ENCODE data around the gene INPP5D. TPM values are rescaled to one million over a fixed set of nuclear protein-coding genes. Genes with fewer than 3 reads are reported as not detected.

Gene INPP5D
- total RNA-seq, 4 donors from 2014 or later, result 8.0 to 12.5 (median 11.9) TPM

DNA sequence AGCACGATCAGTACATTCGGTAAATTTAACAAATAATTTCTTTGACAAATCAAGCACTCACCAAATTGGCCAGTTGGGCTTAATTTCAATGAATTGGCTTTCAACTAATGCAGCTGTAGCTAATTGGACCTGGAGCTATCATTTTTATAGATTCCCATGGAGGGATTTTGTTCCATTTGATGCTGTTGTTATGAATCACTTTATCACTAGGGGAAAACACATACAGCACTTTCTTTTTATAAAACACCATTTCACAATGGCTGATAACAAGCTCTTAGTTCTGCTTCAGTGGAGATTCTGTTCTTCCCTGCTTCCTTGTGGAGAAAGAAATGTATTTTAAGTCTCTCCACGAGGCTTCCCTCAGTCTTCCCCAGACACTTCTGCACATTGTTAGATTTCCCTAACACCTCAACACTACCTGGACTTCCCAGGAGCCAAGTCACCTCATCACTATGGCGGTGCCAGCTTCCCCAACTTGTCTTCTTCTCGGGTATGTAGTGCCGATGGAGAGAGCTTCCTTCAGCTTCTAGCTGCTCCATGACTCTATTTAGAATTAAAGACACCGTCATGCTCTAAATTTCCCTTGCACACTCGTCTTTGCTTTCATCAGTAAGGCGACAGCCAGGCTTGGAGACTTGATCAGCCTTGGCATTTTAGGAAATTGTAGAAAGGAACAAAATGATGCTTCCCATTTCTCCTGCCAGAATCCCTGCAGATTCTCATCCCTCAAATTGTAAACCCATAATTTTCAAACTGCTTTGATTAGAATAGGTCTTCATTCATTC is 72.0 kb downstream of the INPP5D start:
- Histone ChIP-seq H3K27ac (replicated peaks in 1 of 4) (no peak overlapping the region), H3K4me1 (no peaks in the 10 kb centered on the region), H3K9me3 (peaks cover 0 to 10% (median 2%) of the 10 kb centered on the region in 4 donors), H3K36me3 (peaks cover 0 to 15% (median 2%) of the 10 kb centered on the region in 4 donors), H3K27me3 (peaks cover 0 to 47% (median 0%) of the 10 kb centered on the region in 4 donors), H3K4me3 (no peak overlapping the region)
- intact Hi-C loops (cut with DNase I), result no loop called here
- TF ChIP-seq POLR2A (IDR thresholded peaks at IDR 0.05; ENCODE audit: low read depth) (no peak), EP300 (IDR thresholded peaks at IDR 0.05) (no peak), POLR2AphosphoS5 (IDR thresholded peaks at IDR 0.05) (no peak)
- TF ChIP-seq, protein P1, sequence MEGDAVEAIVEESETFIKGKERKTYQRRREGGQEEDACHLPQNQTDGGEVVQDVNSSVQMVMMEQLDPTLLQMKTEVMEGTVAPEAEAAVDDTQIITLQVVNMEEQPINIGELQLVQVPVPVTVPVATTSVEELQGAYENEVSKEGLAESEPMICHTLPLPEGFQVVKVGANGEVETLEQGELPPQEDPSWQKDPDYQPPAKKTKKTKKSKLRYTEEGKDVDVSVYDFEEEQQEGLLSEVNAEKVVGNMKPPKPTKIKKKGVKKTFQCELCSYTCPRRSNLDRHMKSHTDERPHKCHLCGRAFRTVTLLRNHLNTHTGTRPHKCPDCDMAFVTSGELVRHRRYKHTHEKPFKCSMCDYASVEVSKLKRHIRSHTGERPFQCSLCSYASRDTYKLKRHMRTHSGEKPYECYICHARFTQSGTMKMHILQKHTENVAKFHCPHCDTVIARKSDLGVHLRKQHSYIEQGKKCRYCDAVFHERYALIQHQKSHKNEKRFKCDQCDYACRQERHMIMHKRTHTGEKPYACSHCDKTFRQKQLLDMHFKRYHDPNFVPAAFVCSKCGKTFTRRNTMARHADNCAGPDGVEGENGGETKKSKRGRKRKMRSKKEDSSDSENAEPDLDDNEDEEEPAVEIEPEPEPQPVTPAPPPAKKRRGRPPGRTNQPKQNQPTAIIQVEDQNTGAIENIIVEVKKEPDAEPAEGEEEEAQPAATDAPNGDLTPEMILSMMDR (IDR thresholded peaks at IDR 0.05), result no peak
- DNase-seq (ENCODE audit: extremely low spot score), result no peak
- 84% methylated on average over 9 of the region's 9 CpGs for WGBS

DNA sequence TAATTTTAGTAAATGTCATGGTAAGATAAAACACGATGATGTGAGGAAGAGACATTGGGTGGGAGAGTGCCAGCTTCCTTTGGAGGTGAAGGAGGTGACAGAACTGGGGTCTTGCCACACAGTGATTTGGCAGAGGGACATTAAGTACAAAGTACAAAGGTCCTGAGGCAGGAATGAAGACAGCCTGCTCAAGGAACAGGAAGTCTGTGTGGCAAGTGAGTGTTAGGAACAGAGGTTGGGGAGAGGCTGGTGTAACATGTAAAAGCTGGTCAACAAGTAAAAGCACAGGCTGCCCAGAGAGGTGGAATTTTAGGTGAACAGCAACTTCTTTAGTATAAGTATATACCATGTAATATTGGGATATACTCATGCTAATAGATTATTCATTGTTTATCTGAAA is 73.1 kb downstream of the INPP5D start:
- 79% methylated on average over 1 of the region's 1 CpG for WGBS
- TF ChIP-seq POLR2AphosphoS5 (IDR thresholded peaks at IDR 0.05) (no peak), POLR2A (IDR thresholded peaks at IDR 0.05; ENCODE audit: low read depth) (no peak), EP300 (IDR thresholded peaks at IDR 0.05) (no peak)
- TF ChIP-seq, protein P1 (IDR thresholded peaks at IDR 0.05), result no peak
- H3K4me3 ChIP-seq, result no peak overlapping the region
- peaks cover 0 to 10% (median 2%) of the 10 kb centered on the region in 4 donors for H3K9me3 ChIP-seq
- H3K27ac ChIP-seq (replicated peaks in 1 of 4), result no peak overlapping the region
- DNase-seq (ENCODE audit: extremely low spot score), result no peak
- H3K4me1 ChIP-seq, result no peaks in the 10 kb centered on the region
- intact Hi-C loops (cut with DNase I), result no loop called here
- H3K27me3 ChIP-seq, result peaks cover 0 to 39% (median 0%) of the 10 kb centered on the region in 4 donors
- peaks cover 0 to 15% (median 2%) of the 10 kb centered on the region in 4 donors for H3K36me3 ChIP-seq

DNA sequence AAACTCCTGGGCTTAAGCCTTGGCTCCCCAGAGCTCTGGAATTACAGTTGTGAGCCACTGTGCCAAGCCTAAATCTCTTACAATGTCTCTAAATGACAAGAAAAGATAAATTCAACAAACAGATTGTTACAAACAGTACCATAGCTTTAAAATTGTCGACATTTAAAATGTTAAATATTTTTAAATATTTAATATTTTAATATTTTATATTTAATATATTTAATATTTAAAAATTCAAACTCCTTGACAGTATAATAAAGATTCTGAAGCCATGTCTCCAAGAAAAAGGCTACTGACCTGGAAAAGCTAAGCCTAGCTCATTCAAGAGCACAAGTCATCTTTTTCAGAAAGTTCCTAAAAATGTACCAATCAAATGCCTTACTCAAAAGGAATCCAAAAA is 75.3 kb downstream of the INPP5D start:
- whole genome bisulfite sequencing, result 82% methylated on average over 1 of the region's 1 CpG
- Histone ChIP-seq H3K4me3 (no peak overlapping the region), H3K36me3 (peaks cover 0 to 9% (median 2%) of the 10 kb centered on the region in 4 donors), H3K27me3 (peaks cover 0 to 29% (median 0%) of the 10 kb centered on the region in 4 donors), H3K4me1 (no peaks in the 10 kb centered on the region), H3K9me3 (peaks cover 0 to 10% (median 2%) of the 10 kb centered on the region in 4 donors), H3K27ac (replicated peaks in 1 of 4) (no peak overlapping the region)
- TF ChIP-seq EP300 (IDR thresholded peaks at IDR 0.05) (no peak), POLR2AphosphoS5 (IDR thresholded peaks at IDR 0.05) (no peak), POLR2A (IDR thresholded peaks at IDR 0.05; ENCODE audit: low read depth) (no peak)
- TF ChIP-seq, protein P1 (IDR thresholded peaks at IDR 0.05), result no peak
- intact Hi-C loops (cut with DNase I), result no loop called here
- DNase-seq (ENCODE audit: extremely low spot score), result no peak

DNA sequence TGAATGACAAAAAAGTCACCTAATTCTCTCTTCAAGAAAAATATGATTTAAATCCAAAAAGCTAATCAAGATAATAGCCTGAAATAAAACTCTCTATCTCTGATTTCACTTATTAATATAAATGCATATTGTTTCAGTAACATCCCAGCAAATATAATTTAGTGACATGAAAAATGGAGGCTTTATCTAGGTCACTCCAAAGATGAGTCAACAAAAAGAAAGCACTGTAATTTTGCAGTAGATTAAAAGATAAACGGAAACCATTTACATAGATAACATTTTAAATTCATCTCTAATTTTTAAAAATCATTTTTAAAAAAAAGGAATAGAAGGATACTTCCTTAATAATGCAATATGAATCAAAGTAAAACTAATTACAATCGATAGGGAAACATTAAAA is 76.9 kb downstream of the INPP5D start:
- intact Hi-C loops (cut with DNase I), result no loop called here
- H3K36me3 ChIP-seq, result peaks cover 0 to 7% (median 2%) of the 10 kb centered on the region in 4 donors
- peaks cover 0 to 34% (median 0%) of the 10 kb centered on the region in 4 donors for H3K27me3 ChIP-seq
- H3K4me3 ChIP-seq, result no peak overlapping the region
- TF ChIP-seq POLR2AphosphoS5 (IDR thresholded peaks at IDR 0.05) (no peak), POLR2A (IDR thresholded peaks at IDR 0.05; ENCODE audit: low read depth) (no peak), EP300 (IDR thresholded peaks at IDR 0.05) (no peak)
- TF ChIP-seq, protein P1 (IDR thresholded peaks at IDR 0.05), result no peak
- H3K27ac ChIP-seq (replicated peaks in 1 of 4), result no peak overlapping the region
- H3K4me1 ChIP-seq, result no peaks in the 10 kb centered on the region
- DNase-seq (ENCODE audit: extremely low spot score), result no peak
- peaks cover 0 to 10% (median 2%) of the 10 kb centered on the region in 4 donors for H3K9me3 ChIP-seq
- 89% methylated on average over 2 of the region's 2 CpGs for WGBS
